22Rv1 (cell line): ENCODE results near the gene KRT84.

ENCODE experiments used
- H3K27ac ChIP-seq: fragments of 450-650 bp; 2 replicates; pipeline ENCODE4 v1.5.1; 2017
- ZFX ChIP-seq: fragments of 450-650 bp; IDR thresholded peaks from 2 replicates; pipeline ENCODE4 v1.6.1; 2017; ENCODE audit warnings: antibody characterized with exemption, borderline replicate concordance
- TF ChIP-seq, protein P1 (sequence below): fragments of 450-650 bp; IDR thresholded peaks from 2 replicates; pipeline ENCODE4 v1.5.1; 2017; ENCODE audit warnings: mild to moderate bottlenecking

The KRT84 gene

DNA sequence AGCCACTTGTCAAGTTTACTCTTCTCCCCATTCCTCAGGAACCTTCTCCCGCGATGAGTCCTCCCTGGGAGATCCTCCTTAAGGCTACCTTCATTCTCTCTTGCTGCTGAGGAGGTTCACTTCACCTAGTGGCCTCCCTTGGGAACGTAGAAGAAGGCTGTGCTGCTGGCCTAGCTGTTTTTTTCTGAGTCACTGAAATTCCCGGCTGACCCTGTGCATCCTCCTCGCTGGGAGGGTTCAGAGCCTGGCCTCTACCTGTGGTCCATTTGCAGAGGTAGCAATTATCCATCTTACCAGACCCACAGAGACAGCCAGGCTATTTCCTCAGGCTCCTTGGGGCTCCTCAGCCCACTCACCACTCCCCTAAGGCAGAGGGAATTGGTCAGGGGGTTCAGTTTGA lies 16.1 kb upstream of the KRT84 start:
- TF ChIP-seq ZFX = no peak
- TF ChIP-seq, protein P1, sequence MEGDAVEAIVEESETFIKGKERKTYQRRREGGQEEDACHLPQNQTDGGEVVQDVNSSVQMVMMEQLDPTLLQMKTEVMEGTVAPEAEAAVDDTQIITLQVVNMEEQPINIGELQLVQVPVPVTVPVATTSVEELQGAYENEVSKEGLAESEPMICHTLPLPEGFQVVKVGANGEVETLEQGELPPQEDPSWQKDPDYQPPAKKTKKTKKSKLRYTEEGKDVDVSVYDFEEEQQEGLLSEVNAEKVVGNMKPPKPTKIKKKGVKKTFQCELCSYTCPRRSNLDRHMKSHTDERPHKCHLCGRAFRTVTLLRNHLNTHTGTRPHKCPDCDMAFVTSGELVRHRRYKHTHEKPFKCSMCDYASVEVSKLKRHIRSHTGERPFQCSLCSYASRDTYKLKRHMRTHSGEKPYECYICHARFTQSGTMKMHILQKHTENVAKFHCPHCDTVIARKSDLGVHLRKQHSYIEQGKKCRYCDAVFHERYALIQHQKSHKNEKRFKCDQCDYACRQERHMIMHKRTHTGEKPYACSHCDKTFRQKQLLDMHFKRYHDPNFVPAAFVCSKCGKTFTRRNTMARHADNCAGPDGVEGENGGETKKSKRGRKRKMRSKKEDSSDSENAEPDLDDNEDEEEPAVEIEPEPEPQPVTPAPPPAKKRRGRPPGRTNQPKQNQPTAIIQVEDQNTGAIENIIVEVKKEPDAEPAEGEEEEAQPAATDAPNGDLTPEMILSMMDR = no peak
- no peak overlapping the region for H3K27ac ChIP-seq

DNA sequence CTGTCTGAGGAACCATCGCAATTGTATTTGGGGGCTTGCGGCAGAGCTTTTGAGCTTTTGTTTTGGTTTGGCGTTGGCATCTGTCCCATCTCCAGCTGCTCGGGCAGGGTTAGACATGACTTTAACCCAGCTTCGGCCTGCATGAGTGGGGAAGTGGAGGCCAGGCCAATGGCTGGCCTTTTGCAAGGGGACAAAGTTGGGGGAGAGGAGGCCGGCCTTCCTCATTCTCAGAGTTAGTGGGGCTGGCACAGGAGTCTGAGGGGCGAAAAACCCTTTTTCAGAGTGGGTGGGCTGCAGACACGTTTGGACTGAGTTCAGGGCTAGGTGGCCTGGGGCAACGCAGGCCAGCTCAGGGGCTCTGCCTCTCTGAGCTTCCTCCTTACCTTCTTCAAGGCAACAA lies 15.5 kb upstream of the KRT84 start:
- TF ChIP-seq, protein P1 = no peak
- no peak for TF ChIP-seq ZFX

DNA sequence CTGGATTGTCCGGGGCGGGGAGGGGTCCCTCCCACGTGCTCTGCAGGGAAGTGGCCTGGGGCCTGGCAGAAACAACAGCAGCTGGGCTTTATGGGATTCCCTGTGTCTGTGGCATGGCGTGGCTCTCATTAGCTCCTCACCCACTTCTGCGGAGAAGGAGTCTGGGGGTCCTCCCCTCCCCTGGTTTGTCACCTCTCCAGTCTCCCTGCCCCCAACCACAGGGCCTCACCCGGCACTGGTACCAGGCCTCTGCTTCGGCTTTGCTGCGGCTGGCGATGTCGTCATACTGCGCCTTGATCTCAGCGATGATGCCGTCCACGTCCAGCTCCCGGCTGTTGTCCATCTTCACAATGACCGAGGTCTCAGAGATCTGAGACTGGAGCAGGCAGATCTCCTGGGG lies 14.3 kb upstream of the KRT84 start:
- TF ChIP-seq, protein P1 = no peak
- no peak for TF ChIP-seq ZFX
- no peak overlapping the region for H3K27ac ChIP-seq

More for the DNA sequence above, 15.5 kb upstream of the KRT84 start:
- no peak overlapping the region for H3K27ac ChIP-seq

DNA sequence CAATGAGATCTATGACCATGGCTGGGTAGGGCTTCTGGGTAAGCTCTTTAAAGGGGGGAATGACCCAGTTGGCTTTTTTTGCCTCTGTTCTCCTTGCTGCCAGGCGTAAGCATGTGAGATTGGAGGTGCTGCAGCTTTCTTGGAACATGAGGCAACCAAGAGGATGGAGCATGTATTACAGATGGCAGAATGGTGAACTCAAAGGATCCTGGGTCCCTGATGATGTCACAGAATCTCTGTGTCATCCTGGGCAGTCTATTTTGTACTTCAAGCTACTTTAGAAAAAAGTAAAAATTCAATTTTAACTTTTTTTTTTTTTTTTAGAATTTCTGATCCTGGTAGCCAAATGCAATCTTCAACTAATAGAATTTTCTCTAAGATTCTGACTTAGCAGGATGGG lies 12.7 kb upstream of the KRT84 start:
- no peak overlapping the region for H3K27ac ChIP-seq
- TF ChIP-seq ZFX = no peak
- TF ChIP-seq, protein P1 = no peak

DNA sequence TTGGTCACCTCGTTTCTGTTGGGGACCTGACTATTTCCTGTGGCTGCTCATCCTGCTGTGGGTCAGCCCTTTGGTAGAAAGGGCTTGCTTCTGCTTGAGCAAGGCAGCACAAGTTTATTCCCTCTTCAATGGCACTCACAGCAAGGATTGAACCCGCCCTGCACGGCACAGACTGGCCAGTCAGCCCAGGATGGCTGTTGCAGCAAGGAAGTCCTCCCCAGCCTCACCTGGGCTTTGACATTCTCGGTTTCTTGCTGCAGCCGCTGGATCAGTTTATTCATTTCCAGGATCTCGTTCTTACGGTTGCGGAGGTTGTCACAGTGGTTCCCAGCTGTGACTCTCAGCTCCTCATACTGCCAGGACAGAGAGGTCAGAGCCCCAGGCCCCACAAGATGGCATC lies 11.2 kb upstream of the KRT84 start:
- no peak for TF ChIP-seq ZFX
- TF ChIP-seq, protein P1 = no peak
- no peak overlapping the region for H3K27ac ChIP-seq

DNA sequence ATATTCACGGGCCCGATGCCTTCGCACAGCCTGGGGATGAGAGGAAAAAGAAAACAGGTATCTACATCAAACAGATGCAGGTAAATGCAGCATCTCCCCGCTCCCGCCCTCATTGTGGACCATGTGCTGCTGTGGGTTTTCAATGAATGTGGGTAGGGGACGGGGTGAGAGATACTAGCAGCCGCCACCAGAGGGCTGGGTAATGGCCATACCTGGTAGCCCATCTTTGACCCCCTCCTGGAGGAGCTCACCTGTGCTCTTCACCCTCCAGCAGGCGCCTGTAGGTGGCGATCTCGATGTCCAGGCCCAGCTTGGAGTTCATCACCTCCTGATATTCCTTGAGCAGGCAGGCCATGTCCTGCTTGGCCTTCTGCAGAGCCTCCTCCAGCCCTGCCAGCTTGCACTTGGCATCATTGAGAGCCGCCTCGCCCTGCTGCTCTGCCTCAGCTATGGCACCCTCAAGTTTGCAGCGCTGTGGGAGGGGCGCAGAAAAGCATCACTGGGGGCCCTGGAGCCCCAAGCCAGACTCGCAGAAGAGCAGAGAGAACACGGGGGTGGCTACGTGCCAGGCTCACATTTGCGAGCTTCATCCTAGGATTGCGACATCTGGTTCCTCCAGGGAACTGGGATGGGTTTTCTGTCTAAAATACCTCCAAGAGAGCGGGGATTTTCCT lies 10.4 kb upstream of the KRT84 start:
- no peak for TF ChIP-seq ZFX
- TF ChIP-seq, protein P1 = peak; percentile 79
- H3K27ac ChIP-seq = no peak overlapping the region

DNA sequence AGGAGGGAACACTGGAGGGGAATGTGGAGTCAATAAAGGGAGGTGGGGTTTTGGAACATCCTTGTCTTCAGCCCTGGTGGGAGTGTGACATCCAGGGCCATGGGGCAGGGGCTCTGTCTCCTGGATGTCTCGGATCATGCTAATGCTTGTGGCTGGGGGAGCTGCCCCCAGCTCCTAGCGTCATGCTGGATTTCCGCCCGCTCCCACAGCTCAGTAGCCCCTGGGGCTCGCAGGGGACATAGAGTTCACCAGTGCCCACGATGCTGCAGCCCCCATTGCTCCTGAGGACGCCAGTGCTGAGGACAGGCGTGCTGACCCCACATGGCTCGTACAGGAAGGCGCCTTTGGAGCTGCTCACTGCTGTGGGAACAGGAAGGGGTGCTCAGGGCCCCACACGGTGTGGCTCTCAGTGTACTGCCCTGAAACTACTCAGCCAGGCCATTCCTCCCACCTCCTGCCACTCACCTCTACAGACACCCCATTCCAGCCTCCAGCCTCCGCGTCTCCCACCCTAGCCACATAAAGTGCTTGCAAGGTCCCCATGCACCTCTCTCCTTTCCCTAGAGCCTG lies 9.5 kb upstream of the KRT84 start:
- H3K27ac ChIP-seq = no peak overlapping the region
- TF ChIP-seq, protein P1 = no peak
- no peak for TF ChIP-seq ZFX
